Urinary bladder (tissue), 4 donors: ENCODE results near the gene OTUD6A. TPM values are rescaled to one million over a fixed set of nuclear protein-coding genes. Genes with fewer than 3 reads are reported as not detected.

Source experiments
- DNase-seq: peaks from one replicate; pipeline ENCODE4 v3.0.0-alpha.2; 2015; ENCODE audit errors: extremely low spot score
- H3K27ac ChIP-seq: one replicate; pipeline ENCODE4 v1.5.1; 2013; ENCODE audit warnings: low read depth, mild to moderate bottlenecking, moderate library complexity
- H3K36me3 ChIP-seq: one replicate; pipeline ENCODE4 v1.6.1; 2013; ENCODE audit warnings: mild to moderate bottlenecking, moderate library complexity; ENCODE audit not compliant: insufficient read depth
- H3K4me1 ChIP-seq: one replicate; pipeline ENCODE4 v1.6.1; 2013; ENCODE audit warnings: mild to moderate bottlenecking, moderate library complexity; ENCODE audit not compliant: insufficient read depth
- H3K4me3 ChIP-seq: one replicate; pipeline ENCODE4 v1.5.1; 2013; ENCODE audit warnings: low read depth, low read length
- WGBS: extraction: QIAGEN DNeasy Blood & Tissue Kit; methylation state at CpG from one replicate; pipeline ENCODE4 v1.1.7; 2013; 5-methylcytosine and 5-hydroxymethylcytosine counted together
- polyA plus RNA-seq: library from polyadenylated mRNA; stranded (reverse); fragments of 200-250 nt; gene quantifications from one replicate; pipeline ENCODE4 v1.2.3, GENCODE V29; 2013
- total RNA-seq: library from RNA; depleted of rRNA; stranded (reverse); fragments of >200 nt; gene quantifications from one replicate; pipeline ENCODE4 v1.2.3, GENCODE V29; 2014
- donor health status: healthy with polysubstance abuse.
- donor health status: healthy.

Gene OTUD6A
- not detected for total RNA-seq
- not detected for polyA plus RNA-seq

- no peak for DNase-seq
- Histone ChIP-seq H3K27ac (no peak within 1 kb of the TSS), H3K4me3 (no peak within 1 kb of the TSS), H3K4me1 (no peaks in the 10 kb centered on the region), H3K36me3 (no peaks in the 10 kb centered on the region)
- WGBS, result 98% methylated on average over 14 of the region's 14 CpGs
Measured at GRCh38 chrX:70062076-70062475, at the start of gene OTUD6A. OTUD6A (plus strand) TSS chrX:70062457; CDS start chrX:70062525, 68 bp downstream.

- H3K4me3 ChIP-seq, result no peak overlapping the region
- no peak overlapping the region for H3K27ac ChIP-seq
- no peaks in the 10 kb centered on the region for H3K4me1 ChIP-seq
- no peak for DNase-seq
- no peaks in the 10 kb centered on the region for H3K36me3 ChIP-seq
- 77% methylated on average over 4 of the region's 4 CpGs for WGBS
Measured at GRCh38 chrX:70012756-70013155, 49.5 kb upstream of the OTUD6A start.

GRCh38 chrX:70013466-70014381, 48.5 kb upstream of the OTUD6A start:
- DNase-seq, result no peak
- no peaks in the 10 kb centered on the region for H3K4me1 ChIP-seq
- WGBS, result 41% methylated on average over 5 of the region's 5 CpGs
- no peak overlapping the region for H3K4me3 ChIP-seq
- H3K27ac ChIP-seq, result no peak overlapping the region
- no peaks in the 10 kb centered on the region for H3K36me3 ChIP-seq

GRCh38 chrX:70016513-70016912, 45.7 kb upstream of the OTUD6A start:
- no peak overlapping the region for H3K4me3 ChIP-seq
- WGBS, result 90% methylated on average over 2 of the region's 2 CpGs
- H3K27ac ChIP-seq, result no peak overlapping the region
- H3K4me1 ChIP-seq, result no peaks in the 10 kb centered on the region
- DNase-seq, result no peak
- no peaks in the 10 kb centered on the region for H3K36me3 ChIP-seq

DNA sequence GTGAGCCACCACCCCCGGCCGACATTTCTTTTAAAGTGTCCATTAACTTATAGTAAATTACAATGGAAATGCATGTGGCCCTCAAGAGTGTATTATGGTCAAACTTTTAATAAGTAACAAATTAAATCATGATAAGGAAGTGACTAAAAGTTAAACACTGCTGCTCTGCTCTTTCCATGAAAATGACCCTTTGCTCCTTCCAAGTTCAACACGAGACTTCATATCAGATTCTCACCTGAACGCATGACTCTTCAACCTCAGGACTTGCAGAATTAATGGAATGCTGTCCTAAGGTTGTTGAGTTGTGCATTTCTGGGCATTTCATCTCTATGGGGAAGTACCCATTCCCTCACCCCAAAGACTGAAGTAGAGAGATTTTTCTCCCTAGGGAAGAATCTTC, 39.6 kb upstream of the OTUD6A start:
- H3K27ac ChIP-seq, result no peak overlapping the region
- DNase-seq, result no peak

GRCh38 chrX:70025464-70025863, 36.8 kb upstream of the OTUD6A start:
- Histone ChIP-seq H3K4me1 (no peaks in the 10 kb centered on the region), H3K4me3 (no peak overlapping the region), H3K27ac (no peak overlapping the region), H3K36me3 (no peaks in the 10 kb centered on the region)
- DNase-seq, result no peak
- 11% methylated on average over 1 of the region's 1 CpG for WGBS

More for the DNA sequence above, 39.6 kb upstream of the OTUD6A start:
- no peaks in the 10 kb centered on the region for H3K36me3 ChIP-seq
- 82% methylated on average over 4 of the region's 4 CpGs for WGBS
- no peaks in the 10 kb centered on the region for H3K4me1 ChIP-seq
- H3K4me3 ChIP-seq, result no peak overlapping the region

DNA sequence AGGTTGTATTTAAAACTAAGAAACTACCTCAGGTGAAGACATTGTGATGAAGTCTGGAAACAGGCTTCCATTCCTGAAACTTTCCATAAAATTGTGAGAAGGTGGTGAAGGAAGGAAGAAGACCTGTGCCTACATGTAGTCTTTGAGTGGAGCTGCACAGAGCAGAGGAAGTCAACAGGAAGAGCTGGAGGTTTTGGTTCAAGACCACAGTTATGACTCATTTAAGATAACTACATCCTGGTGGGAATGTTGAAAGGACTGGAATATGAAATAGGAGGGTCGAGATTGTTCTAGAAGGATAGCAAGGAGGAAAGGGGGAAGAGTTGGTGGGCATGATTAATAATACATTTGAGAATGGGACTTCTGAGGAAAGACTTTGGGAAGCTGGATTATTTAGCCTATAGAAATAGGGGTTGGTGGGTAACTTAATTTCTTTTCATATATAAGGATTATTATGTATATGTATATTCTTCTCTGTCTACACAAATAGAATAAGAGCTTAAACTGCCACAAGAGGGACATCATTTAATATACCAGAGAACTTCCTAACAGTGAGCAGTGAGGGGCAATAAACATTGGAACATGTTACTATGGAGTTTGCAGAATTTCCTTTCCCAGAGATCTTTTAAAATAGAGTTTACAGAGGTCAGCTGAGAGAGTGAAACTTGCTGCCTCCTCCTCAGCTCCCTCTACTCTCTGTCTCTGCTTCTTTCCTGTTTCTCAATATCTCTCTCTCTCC, 36.0 kb upstream of the OTUD6A start:
- H3K4me3 ChIP-seq, result no peak overlapping the region
- no peaks in the 10 kb centered on the region for H3K36me3 ChIP-seq
- no peak overlapping the region for H3K27ac ChIP-seq
- no peaks in the 10 kb centered on the region for H3K4me1 ChIP-seq
- 70% methylated on average over 1 of the region's 1 CpG for WGBS
- DNase-seq, result no peak

GRCh38 chrX:70026851-70027200, 35.4 kb upstream of the OTUD6A start:
- no peak overlapping the region for H3K4me3 ChIP-seq
- no peak overlapping the region for H3K27ac ChIP-seq
- WGBS, result 62% methylated on average over 4 of the region's 4 CpGs
- no peak for DNase-seq
- no peaks in the 10 kb centered on the region for H3K4me1 ChIP-seq
- no peaks in the 10 kb centered on the region for H3K36me3 ChIP-seq

GRCh38 chrX:70029863-70030262, 32.4 kb upstream of the OTUD6A start:
- no peak for DNase-seq
- Histone ChIP-seq H3K4me3 (no peak overlapping the region), H3K4me1 (no peaks in the 10 kb centered on the region), H3K36me3 (no peaks in the 10 kb centered on the region), H3K27ac (no peak overlapping the region)
- WGBS, result 43% methylated on average over 4 of the region's 4 CpGs

GRCh38 chrX:70030301-70030767, 31.9 kb upstream of the OTUD6A start:
- WGBS, result 9% methylated on average over 4 of the region's 4 CpGs
- DNase-seq, result no peak
- H3K27ac ChIP-seq, result no peak overlapping the region
- no peaks in the 10 kb centered on the region for H3K36me3 ChIP-seq
- no peak overlapping the region for H3K4me3 ChIP-seq
- H3K4me1 ChIP-seq, result no peaks in the 10 kb centered on the region

DNA sequence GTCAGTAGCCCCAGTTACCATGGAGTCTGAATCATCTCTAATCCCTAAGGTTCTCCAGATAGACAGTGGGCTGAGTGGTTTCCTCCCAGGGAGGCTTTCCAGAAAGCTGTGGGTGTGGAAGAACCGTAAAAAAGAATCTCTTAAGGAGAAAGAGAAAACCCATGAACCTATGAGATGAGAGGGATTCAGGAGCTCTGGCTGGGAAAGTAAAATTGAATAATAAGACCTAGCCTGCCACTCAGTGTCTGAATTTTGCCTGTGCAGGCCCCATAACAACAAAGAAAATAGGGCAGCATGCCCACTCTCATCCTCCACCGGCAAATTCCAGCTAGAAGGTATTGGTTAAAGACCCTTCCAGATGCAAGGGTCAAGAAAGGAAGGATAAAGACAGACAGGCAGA, 29.5 kb upstream of the OTUD6A start:
- Histone ChIP-seq H3K4me1 (no peaks in the 10 kb centered on the region), H3K4me3 (no peak overlapping the region), H3K36me3 (no peaks in the 10 kb centered on the region), H3K27ac (no peak overlapping the region)
- 34% methylated on average over 2 of the region's 2 CpGs for WGBS
- DNase-seq, result no peak

DNA sequence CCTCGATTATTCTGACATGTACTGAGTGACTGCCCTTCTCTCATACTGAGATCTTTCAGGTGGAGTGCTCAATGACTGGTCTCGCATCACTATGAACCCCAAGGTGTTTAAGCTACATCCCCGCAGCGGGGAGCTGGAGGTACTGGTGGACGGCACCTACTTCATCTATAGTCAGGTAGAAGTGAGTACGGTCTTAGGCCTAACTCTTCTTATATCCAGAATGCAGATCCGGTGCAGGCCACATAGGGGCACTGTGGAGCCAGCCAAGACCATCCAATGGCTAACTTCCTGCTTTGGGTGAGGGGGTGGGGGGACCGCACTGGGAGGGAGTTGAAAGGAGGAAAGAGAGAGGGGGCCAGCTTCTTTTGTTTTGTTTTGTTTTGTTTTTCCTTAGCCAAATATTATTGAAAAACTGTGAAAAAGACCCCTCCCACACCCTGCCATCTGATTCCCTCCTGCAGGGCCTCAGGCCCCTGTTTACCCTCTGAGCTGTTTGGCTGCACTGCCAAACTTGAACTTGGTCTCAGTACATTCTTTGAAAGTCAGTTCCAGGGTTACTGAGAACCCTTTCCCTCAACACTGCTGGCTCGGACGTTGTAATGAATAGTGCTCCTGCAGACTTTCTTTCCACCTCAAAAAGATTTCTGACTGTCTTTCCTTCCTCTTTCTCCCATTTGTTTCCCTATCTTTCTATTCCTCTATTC, 28.8 kb upstream of the OTUD6A start:
- DNase-seq, result no peak
- Histone ChIP-seq H3K4me3 (no peak overlapping the region), H3K4me1 (no peaks in the 10 kb centered on the region), H3K27ac (no peak overlapping the region), H3K36me3 (no peaks in the 10 kb centered on the region)
- WGBS, result 63% methylated on average over 10 of the region's 10 CpGs

- H3K4me3 ChIP-seq, result no peak overlapping the region
- H3K36me3 ChIP-seq, result no peaks in the 10 kb centered on the region
- 76% methylated on average over 4 of the region's 4 CpGs for WGBS
- H3K4me1 ChIP-seq, result no peaks in the 10 kb centered on the region
- H3K27ac ChIP-seq, result no peak overlapping the region
- no peak for DNase-seq
Measured at GRCh38 chrX:70034646-70035045, 27.6 kb upstream of the OTUD6A start.
